GM12878 (cell line): ENCODE results near the gene ANKRD16. TPM values are rescaled to one million over a fixed set of nuclear protein-coding genes. Genes with fewer than 3 reads are reported as not detected.
A peak's percentile ranks its signal among the peaks of the same experiment; 100 is the strongest.

Experiments
- CBFB ChIP-seq: IDR thresholded peaks from 2 replicates; pipeline ENCODE4 v1.6.1; 2016; ENCODE audit warnings: antibody characterized with exemption, low read depth
- CBX5 ChIP-seq: sonication (generic); IDR thresholded peaks from 2 replicates; pipeline ENCODE4 v1.6.1; 2016; ENCODE audit warnings: low read depth, moderate library complexity, mild to moderate bottlenecking, inconsistent platforms
- CHD4 ChIP-seq: fragments of 200-600 bp; sonication (generic); IDR thresholded peaks from 2 replicates; pipeline ENCODE4 v1.6.1; 2016; ENCODE audit warnings: mild to moderate bottlenecking
- CREM ChIP-seq: IDR thresholded peaks from 2 replicates; pipeline ENCODE4 v1.6.1; 2014; ENCODE audit warnings: antibody characterized with exemption, low read depth
- CTCF ChIP-seq, 3 experiments: IDR thresholded peaks in 2 of 3; conservative IDR thresholded peaks in 1 of 3; 2 replicates each; pipeline ENCODE4 v1.5.1; 2011; ENCODE audit warnings: low read depth in 3 of 3, low read length in 3 of 3, mild to moderate bottlenecking in 3 of 3, control low read depth in 2 of 3, moderate library complexity in 2 of 3, inconsistent platforms in 1 of 3, mixed read lengths in 1 of 3; ENCODE audit not compliant: control insufficient read depth in 2 of 3, insufficient read depth in 1 of 3; ENCODE audit errors: extremely low read depth in 1 of 3
- EED ChIP-seq: sonication (generic); IDR thresholded peaks from 2 replicates; pipeline ENCODE4 v1.6.1; 2016; ENCODE audit warnings: antibody characterized with exemption, low read depth
- GABPA ChIP-seq: IDR thresholded peaks from 2 replicates; pipeline ENCODE4 v1.6.1; 2014; ENCODE audit warnings: antibody characterized with exemption, low read depth, mild to moderate bottlenecking, inconsistent platforms
- GATAD2B ChIP-seq: fragments of 450-650 bp; conservative IDR thresholded peaks from 2 replicates; pipeline ENCODE4 v1.6.1; 2017; ENCODE audit warnings: low read depth, mild to moderate bottlenecking, moderate library complexity
- HCFC1 ChIP-seq: fragments of 150-350 bp; IDR thresholded peaks from 2 replicates; pipeline ENCODE4 v1.6.1; 2014; ENCODE audit warnings: low read length
- NFXL1 ChIP-seq: fragments of 450-650 bp; IDR thresholded peaks from 2 replicates; pipeline ENCODE4 v1.6.1; 2017; ENCODE audit warnings: antibody characterized with exemption, mild to moderate bottlenecking, borderline replicate concordance
- NFYA ChIP-seq: IDR thresholded peaks from 2 replicates; pipeline ENCODE4 v1.6.1; 2011; ENCODE audit warnings: low read depth, mild to moderate bottlenecking, low read length, improper control_type of control experiment, borderline replicate concordance
- PKNOX1 ChIP-seq: fragments of 450-650 bp; IDR thresholded peaks from 2 replicates; pipeline ENCODE4 v1.6.1; 2016; ENCODE audit warnings: mild to moderate bottlenecking
- PML ChIP-seq: IDR thresholded peaks from 2 replicates; pipeline ENCODE4 v1.6.1; 2012; ENCODE audit warnings: low read length, inconsistent platforms
- RAD21 ChIP-seq: IDR thresholded peaks from 2 replicates; pipeline ENCODE4 v1.6.1; 2011; ENCODE audit warnings: mild to moderate bottlenecking, low read depth, low read length, moderate library complexity; ENCODE audit not compliant: insufficient read depth
- TBL1XR1 ChIP-seq: IDR thresholded peaks from 2 replicates; pipeline ENCODE4 v1.6.1; 2012; ENCODE audit warnings: low read depth, low read length, improper control_type of control experiment
- polyA plus RNA-seq, 11 experiments: library from polyadenylated mRNA; depleted of rRNA in 4 of 11; unstranded in 6 of 11; stranded (reverse) in 5 of 11; fragments of >200 nt; fragmentation: Nextera tagmentation in 4 of 11; fragmentation: Illumina TruSeq in 1 of 11; extraction: Ambion mirVana in 4 of 11; extraction: Trizol in 1 of 11; gene quantifications; 1 replicate in 1 of 11; 2 replicates in 10 of 11; pipeline versions ENCODE4 v1.2.1 to v1.2.3, GENCODE V29; 2011 to 2016; ENCODE audit warnings: inconsistent platforms in 2 of 11, missing spikeins in 2 of 11, low read depth in 1 of 11
- total RNA-seq, 4 experiments: library from RNA; depleted of rRNA in 3 of 4; stranded (reverse); fragments of >200 nt in 3 of 4; fragmentation: Illumina TruSeq in 1 of 4; extraction: Trizol in 1 of 4; gene quantifications; 2 replicates each; pipeline versions ENCODE4 v1.2.1 to v1.2.3, GENCODE V29; 2013 to 2021
- TF ChIP-seq, protein P1 (sequence below): fragments of 450-650 bp; IDR thresholded peaks from 2 replicates; pipeline ENCODE4 v1.6.1; 2017; ENCODE audit warnings: mild to moderate bottlenecking, low read depth, inconsistent platforms; ENCODE audit not compliant: poor library complexity, severe bottlenecking
- TF ChIP-seq, protein P2 (sequence below): IDR thresholded peaks from 2 replicates; pipeline ENCODE4 v1.6.1; 2012; ENCODE audit warnings: low read depth, low read length, improper control_type of control experiment
- TF ChIP-seq, protein P3 (sequence below): fragments of 450-650 bp; IDR thresholded peaks from 2 replicates; pipeline ENCODE4 v1.6.1; 2017; ENCODE audit warnings: mild to moderate bottlenecking, moderate library complexity
- TF ChIP-seq, protein P4 (sequence below): IDR thresholded peaks from 2 replicates; pipeline ENCODE4 v1.6.1; 2011; ENCODE audit warnings: low read depth, mild to moderate bottlenecking, low read length, moderate library complexity, borderline replicate concordance; ENCODE audit errors: extremely low read depth

The ANKRD16 gene
- total and polyA plus RNA-seq, 10 of the 15 experiments (the other 5 are each of a cell fraction or from before 2014, with no cell fraction given) = 0.57 to 13.6 (median 4.4) TPM

DNA sequence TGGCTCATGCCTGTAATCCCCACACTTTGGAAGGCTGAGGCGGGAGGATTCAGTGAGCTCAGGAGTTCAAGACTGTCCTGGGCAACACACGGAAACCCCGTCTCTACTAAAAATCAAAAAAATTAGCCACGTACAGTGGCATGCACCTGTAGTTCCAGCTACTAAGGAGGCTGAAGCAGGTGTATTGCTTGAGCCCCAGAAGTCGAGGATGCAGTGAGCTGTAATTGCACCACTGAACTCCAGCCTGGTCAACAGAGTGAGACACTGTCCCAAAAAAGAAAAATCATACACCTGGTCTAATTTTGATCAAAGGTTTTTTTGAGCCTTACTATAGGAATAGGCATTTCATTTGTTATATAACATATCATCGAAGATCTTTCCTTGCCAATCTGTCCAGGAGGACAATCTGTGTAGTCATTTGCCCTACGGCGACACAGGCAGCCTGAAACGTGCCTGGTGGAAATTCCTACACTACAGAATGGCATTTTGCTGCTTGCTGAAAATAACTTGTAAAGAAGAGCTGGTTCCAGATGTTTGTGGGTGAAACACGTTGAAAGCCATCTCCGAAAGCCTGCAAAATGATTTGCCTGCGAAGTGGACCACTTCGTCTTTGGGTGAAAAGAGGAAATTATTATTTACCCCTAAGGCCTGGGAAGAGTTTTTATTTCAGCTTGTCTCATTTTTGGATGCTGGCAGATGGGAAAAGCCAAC lies 45.2 kb downstream of the ANKRD16 start (continued):
- TF ChIP-seq NFXL1 (no peak), HCFC1 (no peak), CBX5 (no peak), CTCF (IDR thresholded peaks at IDR 0.05 in 2 of 3, conservative IDR thresholded peaks at IDR 0.05 in 1 of 3; ENCODE audit: control insufficient read depth in 2 of 3, extremely low read depth in 1 of 3, insufficient read depth in 1 of 3, low read depth in 3 of 3, low read length in 3 of 3) (no peak), EED (peak; percentile 46; the same call in 1 of the 2 replicates), NFYA (no peak), PKNOX1 (no peak), GABPA (no peak), CREM (no peak), CBFB (0 out of 2 replicates have a peak, but pooled peaks have one; percentile 31), GATAD2B (no peak), PML (no peak), CHD4 (no peak), RAD21 (no peak), TBL1XR1 (no peak)
- TF ChIP-seq, protein P1, sequence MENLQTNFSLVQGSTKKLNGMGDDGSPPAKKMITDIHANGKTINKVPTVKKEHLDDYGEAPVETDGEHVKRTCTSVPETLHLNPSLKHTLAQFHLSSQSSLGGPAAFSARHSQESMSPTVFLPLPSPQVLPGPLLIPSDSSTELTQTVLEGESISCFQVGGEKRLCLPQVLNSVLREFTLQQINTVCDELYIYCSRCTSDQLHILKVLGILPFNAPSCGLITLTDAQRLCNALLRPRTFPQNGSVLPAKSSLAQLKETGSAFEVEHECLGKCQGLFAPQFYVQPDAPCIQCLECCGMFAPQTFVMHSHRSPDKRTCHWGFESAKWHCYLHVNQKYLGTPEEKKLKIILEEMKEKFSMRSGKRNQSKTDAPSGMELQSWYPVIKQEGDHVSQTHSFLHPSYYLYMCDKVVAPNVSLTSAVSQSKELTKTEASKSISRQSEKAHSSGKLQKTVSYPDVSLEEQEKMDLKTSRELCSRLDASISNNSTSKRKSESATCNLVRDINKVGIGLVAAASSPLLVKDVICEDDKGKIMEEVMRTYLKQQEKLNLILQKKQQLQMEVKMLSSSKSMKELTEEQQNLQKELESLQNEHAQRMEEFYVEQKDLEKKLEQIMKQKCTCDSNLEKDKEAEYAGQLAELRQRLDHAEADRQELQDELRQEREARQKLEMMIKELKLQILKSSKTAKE = no peak
- TF ChIP-seq, protein P2, sequence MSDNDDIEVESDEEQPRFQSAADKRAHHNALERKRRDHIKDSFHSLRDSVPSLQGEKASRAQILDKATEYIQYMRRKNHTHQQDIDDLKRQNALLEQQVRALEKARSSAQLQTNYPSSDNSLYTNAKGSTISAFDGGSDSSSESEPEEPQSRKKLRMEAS = no peak
- TF ChIP-seq, protein P3, sequence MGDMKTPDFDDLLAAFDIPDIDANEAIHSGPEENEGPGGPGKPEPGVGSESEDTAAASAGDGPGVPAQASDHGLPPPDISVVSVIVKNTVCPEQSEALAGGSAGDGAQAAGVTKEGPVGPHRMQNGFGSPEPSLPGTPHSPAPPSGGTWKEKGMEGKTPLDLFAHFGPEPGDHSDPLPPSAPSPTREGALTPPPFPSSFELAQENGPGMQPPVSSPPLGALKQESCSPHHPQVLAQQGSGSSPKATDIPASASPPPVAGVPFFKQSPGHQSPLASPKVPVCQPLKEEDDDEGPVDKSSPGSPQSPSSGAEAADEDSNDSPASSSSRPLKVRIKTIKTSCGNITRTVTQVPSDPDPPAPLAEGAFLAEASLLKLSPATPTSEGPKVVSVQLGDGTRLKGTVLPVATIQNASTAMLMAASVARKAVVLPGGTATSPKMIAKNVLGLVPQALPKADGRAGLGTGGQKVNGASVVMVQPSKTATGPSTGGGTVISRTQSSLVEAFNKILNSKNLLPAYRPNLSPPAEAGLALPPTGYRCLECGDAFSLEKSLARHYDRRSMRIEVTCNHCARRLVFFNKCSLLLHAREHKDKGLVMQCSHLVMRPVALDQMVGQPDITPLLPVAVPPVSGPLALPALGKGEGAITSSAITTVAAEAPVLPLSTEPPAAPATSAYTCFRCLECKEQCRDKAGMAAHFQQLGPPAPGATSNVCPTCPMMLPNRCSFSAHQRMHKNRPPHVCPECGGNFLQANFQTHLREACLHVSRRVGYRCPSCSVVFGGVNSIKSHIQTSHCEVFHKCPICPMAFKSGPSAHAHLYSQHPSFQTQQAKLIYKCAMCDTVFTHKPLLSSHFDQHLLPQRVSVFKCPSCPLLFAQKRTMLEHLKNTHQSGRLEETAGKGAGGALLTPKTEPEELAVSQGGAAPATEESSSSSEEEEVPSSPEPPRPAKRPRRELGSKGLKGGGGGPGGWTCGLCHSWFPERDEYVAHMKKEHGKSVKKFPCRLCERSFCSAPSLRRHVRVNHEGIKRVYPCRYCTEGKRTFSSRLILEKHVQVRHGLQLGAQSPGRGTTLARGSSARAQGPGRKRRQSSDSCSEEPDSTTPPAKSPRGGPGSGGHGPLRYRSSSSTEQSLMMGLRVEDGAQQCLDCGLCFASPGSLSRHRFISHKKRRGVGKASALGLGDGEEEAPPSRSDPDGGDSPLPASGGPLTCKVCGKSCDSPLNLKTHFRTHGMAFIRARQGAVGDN = no peak
- TF ChIP-seq, protein P4, sequence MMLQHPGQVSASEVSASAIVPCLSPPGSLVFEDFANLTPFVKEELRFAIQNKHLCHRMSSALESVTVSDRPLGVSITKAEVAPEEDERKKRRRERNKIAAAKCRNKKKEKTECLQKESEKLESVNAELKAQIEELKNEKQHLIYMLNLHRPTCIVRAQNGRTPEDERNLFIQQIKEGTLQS = no peak
